Measurements from ENCODE around the gene CADM1.

Gene CADM1

GRCh38 chr11:115244758-115245157 lies 259.5 kb downstream of the CADM1 start:
- DNase-seq (ENCODE audit: low read depth) = no peak

GRCh38 chr11:115244296-115244695 lies 259.9 kb downstream of the CADM1 start:
- DNase-seq (ENCODE audit: low read depth) = no peak

GRCh38 chr11:115242982-115243381 lies 261.2 kb downstream of the CADM1 start:
- no peak for DNase-seq (ENCODE audit: low read depth)

- DNase-seq (ENCODE audit: low read depth) = no peak
These were observed 262.3 kb downstream of the CADM1 start for GRCh38 chr11:115241899-115242298.

GRCh38 chr11:115238791-115239190 lies 265.4 kb downstream of the CADM1 start:
- DNase-seq (ENCODE audit: low read depth) = no peak

GRCh38 chr11:115238086-115238485 lies 266.1 kb downstream of the CADM1 start:
- no peak for DNase-seq (ENCODE audit: low read depth)

GRCh38 chr11:115237578-115237977 lies 266.6 kb downstream of the CADM1 start:
- DNase-seq (ENCODE audit: low read depth) = no peak

GRCh38 chr11:115234794-115235193 lies 269.4 kb downstream of the CADM1 start:
- DNase-seq (ENCODE audit: low read depth) = no peak

- no peak for DNase-seq (ENCODE audit: low read depth)
These were observed 277.7 kb downstream of the CADM1 start for GRCh38 chr11:115226556-115226955.

GRCh38 chr11:115224551-115224950 lies 279.7 kb downstream of the CADM1 start:
- no peak for DNase-seq (ENCODE audit: low read depth)

- no peak for DNase-seq (ENCODE audit: low read depth)
These were observed 281.2 kb downstream of the CADM1 start for GRCh38 chr11:115222863-115223530.

- DNase-seq (ENCODE audit: low read depth) = no peak
These were observed 281.9 kb downstream of the CADM1 start for GRCh38 chr11:115222218-115222862.

- DNase-seq (ENCODE audit: low read depth) = no peak
These were observed 282.6 kb downstream of the CADM1 start for GRCh38 chr11:115221461-115222069.

GRCh38 chr11:115220911-115221310 lies 283.3 kb downstream of the CADM1 start:
- DNase-seq (ENCODE audit: low read depth) = no peak

GRCh38 chr11:115220423-115220822 lies 283.8 kb downstream of the CADM1 start:
- no peak for DNase-seq (ENCODE audit: low read depth)

GRCh38 chr11:115219376-115219775 lies 284.8 kb downstream of the CADM1 start:
- DNase-seq (ENCODE audit: low read depth) = no peak

GRCh38 chr11:115217726-115218311 lies 286.4 kb downstream of the CADM1 start:
- no peak for DNase-seq (ENCODE audit: low read depth)

- no peak for DNase-seq (ENCODE audit: low read depth)
These were observed 288.3 kb downstream of the CADM1 start for GRCh38 chr11:115215694-115216617.

GRCh38 chr11:115214644-115215234 lies 289.5 kb downstream of the CADM1 start:
- no peak for DNase-seq (ENCODE audit: low read depth)

- DNase-seq (ENCODE audit: low read depth) = no peak
These were observed 291.2 kb downstream of the CADM1 start for GRCh38 chr11:115213007-115213406.

- no peak for DNase-seq (ENCODE audit: low read depth)
These were observed 295.4 kb downstream of the CADM1 start for GRCh38 chr11:115208808-115209259.

Measured in stimulated activated CD8-positive, alpha-beta memory T cell treated with anti-CD3 and anti-CD28 coated beads, Interleukin-15, amount 100 ng/mL, for 24 hours (primary cell).